NCI-H510A treated with DMSO at 0.1 percent for 48 hours (cell line): ENCODE measurements around the gene FN3K.
A peak's percentile ranks its signal among the peaks of the same experiment; 100 is the strongest.

Experiments used
- DNase-seq: peaks from one replicate; lab custom pipeline; 2025; lab: John Stamatoyannopoulos, UW

FN3K gene

DNA sequence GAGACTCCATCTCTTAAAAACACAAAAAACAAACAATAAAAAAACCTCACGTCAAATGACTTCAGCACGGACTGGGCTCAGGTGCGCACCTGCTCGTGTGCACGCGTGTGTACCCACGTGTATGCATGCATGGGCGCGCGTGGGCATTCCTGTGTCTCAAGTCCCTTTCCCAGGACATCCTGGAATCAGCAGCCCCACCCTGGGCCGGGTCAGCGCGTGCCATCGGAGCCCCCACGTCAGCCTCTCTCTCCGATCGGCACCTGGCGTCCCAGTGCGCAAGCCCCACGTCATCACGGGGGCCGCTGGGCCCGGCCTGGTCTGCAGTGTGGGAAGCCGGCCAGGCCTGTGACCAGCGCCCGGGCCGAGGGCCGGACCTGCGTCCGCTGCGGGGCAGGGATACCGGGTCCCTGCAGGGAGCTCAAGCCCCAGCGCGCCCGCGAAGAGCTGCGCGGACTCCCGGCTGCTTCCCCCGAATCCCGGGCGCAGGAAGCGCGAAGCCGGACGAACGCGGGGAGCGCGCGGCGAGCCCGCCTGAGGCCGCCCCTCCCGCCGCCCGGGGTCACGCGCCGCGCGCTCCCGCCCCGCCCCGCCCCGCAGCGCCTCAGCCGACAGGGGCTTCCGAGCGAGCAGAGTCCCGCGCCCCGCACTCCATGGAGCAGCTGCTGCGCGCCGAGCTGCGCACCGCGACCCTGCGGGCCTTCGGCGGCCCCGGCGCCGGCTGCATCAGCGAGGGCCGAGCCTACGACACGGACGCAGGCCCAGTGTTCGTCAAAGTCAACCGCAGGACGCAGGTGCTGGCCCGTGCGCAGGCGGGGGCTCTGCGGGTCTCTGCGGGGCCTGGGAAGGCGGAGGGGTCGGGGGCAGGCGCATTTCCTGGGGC lies at the start of gene FN3K:
FN3K (plus strand) TSS at position 629 of the 880 bp plus-strand sequence; CDS start at position 651, 22 bp downstream.
- peak; percentile 32 for DNase-seq

DNA sequence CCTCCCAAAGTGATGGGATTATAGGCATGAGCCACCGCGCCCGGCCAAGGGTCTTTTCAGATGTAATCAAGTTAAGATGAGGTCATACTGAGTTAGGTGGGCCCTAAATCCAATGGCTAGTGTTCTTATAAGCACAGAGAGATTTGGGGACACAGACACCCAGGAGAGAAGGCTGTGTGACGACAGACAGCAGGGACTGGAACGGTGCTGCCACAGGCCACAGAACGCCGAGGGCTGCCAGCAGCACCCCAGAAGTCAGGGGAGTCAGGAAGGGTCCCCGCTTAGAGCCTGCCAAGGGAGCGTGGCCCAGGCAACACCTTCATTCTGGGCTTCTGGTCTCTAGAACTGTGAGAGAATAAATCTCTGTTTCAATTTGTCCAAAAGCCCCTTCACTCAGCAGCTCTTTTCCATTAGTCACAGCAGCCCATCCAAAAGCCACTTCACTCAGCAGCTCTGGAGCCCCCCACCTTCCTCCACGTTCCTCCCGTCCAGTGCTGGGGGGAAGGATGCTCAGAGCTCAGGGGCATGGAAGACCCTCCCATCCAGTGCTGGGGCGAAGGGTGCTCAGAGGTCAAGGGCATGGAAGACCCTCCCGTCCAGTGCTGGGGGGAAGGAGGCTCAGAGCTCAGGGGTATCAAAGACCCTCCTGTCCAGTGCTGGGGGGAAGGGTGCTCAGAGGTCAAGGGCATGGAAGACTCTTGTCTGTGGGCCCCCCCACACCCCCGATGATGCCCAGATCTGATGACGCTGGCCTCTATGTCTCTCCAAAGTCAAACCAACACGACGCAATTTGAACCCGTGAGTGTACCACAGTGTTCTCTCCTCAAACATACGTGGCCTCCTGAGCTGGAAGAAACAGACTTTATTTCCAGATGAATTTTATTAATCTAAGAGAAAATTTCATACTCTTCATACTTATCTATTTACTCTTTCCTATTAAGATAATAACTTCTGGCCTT lies 48.8 kb upstream of the FN3K start:
- DNase-seq = no peak

DNA sequence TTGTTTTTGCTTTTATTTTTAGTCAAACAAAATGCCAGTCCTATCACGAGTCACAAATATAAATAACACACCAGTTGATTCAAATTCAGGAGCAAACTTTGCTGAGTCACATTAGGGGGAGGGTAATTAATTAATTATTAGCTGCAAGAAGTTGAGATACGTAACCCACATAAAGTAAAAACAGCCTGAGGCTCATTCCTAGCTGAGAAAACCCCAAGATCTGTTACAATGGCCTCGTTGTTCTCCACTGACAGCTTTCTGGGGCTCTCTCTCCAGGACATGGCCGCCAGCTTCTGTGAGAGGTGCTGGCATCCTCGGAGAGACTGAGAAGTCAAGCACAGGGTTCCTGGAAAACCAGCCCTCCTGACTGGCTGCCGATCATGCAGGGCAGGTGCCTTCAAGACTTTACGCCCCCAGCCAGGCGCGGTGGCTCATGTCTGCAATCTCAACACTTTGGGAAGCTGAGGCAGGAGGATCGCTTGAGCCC lies 48.0 kb upstream of the FN3K start:
- no peak for DNase-seq

DNA sequence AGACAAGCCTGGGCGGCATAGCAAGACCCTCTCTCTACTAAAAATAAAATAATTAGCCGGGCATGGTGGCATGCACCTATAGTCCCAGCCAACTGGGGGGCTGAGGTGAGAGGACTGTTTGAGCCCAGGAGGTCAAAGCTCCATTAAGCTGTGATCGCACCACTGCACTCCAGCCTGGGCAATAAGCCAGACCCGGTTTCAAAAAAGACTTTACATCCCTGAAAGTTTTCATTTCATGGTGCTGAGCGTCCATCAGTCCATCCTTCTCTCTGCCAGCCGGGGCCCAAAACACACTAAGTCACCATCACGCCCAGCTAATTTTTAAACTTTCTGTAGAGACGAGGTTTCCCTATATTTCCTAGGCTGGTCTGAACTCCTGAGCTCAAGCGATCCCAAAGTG lies 47.5 kb upstream of the FN3K start:
- no peak for DNase-seq

DNA sequence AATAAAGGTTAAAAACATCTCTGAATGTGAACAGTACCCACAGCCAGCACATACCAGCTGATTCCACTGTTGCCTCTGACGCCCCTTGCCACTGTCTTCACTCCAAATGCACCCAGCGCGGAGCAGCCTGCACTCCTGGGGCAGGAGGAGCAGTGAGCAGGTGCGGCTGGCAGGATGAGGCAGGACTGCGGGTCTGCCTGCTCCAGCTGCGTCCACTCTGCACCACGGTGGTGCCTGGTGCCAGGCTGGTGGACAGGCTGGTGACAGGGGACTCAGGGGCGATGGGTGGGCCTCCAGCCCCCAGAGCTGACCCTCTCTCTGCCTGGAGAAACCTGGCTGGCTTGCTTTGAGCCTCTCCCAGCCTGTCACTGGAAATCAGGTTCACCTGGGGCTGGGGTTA lies 46.3 kb upstream of the FN3K start:
- DNase-seq = no peak

DNA sequence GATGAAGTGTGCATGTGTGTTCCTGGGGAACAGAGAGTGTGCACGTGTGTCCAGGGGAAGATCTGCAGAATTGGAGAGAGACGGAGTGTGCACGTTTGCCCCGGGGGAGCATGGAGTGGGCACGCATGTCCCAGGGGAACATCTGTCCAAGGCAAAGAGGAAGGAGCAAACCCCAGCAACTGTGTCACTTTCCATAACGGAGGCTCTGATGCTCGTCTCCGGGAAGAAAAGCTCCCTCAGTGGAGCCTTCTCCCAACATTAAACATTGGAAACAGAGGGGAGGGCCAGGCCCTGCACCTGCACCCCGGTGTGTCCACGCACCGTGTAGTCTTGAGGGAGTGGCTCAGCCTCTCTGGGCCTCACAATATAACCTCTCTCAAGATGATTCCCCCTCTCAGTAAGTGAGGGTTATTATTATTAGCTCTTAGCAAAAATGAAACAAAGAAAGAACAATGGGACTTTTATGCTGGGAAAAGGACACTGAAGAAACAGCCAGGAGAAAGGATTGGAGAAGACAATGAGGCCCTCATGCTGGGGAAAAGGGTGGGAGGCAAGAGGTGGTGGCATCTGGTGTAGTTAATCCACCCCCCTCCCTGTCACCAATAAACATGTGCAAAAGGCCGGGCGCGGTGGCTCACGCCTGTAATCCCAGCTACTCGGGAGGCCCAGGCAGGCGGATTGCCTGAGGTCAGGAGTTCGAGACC lies 44.5 kb upstream of the FN3K start:
- DNase-seq = no peak

DNA sequence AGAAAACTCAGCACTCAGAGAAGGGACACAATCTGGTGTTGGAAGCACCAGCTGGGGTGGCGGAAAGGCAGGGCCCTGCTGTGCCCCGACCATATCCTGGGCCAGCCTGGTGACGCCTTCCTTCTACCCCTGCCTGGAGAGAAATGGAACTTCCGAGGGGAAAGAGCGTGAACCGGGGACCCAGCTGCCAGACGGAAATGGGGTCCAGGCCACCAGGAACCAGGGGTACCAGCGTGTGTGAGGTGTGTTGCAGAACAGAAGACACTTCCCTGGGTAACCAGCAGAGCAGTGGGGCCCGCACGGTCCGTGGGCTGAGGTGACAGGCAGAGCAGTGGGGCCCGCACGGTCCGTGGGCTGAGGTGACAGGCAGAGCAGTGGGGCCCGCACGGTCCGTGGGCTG lies 43.7 kb upstream of the FN3K start:
- no peak for DNase-seq

DNA sequence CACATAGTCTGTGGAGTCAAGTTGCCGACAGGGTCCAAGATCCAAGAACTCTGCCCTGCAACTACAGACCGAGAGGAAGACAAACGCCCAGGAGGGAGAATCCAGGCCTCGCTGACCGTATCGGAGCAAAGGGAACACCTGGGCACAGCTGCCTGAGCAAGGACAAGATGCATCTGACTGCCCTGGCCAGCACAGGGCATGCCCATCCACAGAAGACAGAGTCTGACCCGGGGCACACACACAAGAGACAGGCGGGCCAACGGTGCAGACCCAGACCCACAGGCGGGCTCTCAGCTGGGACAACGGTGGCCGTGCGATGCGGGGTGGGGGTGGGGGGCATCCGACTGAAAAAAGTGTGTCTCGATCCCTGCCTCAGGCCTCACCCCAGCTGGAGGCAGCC lies 43.1 kb upstream of the FN3K start:
- DNase-seq = no peak

DNA sequence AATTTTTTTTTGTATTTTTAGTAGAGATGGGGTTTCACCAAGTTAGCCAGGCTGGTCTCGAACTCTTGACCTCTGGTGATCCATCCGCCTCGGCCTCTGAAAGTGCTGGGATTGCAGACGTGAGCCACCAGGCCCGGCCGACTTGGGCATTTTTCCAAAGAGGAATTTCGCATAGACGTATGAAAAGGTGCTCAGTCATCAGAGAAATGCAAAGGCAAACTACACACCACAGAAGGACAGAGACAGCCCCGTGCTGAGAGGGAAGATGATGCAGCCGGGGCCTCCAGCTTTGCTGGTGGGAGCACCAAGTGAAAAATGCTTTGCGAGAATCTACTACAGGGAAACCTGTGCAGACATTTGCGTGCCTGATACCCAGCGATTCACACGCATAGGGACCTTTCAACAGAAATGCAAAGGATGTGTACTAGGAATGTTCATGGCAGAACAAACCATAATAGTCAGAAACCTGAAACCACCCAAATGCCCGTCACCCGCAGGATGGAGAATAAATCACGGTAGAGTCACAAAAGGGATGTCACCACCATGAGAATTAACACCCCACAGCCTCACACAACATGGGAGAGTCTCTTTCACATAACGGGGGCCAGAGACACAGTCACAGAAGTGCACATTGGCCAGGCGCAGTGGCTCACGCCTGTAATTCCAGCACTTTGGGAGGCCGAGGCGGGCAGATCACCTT lies 42.1 kb upstream of the FN3K start:
- no peak for DNase-seq

DNA sequence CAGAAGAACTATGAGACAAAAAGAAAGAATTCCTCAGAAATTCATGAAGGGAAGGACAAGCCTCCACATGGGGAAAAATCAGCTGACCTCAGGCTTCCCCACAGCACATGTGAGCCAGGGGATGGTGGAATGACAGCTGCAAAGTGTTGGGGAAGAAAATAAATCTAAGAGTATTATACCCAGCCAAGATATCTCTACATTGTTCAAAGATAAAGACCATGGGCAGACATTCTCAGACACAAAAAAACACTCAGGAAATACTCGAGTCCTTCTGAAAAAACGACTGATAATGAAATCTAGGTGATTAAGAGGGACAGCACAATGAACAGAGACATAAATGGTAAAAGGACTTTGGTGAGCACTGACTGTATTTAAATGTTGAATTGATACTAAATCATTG lies 40.8 kb upstream of the FN3K start:
- DNase-seq = no peak

DNA sequence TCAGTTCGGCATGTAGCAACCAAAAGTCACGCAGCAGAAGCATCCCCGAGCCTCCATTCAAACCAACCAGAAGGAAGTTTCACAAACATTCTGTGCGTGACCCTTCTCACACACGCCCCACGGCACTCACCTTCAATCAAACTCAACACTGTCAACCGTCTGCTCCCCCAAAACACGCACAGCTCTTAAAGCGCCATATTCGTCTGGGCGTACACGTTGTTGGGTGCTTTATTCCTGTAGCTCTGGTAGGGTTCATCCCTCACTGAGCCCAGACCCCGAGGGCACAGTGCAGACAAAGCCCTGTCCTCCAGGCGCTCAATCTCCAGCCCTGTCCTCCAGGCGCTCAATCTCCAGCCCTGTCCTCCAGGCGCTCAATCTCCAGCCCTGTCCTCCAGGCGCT lies 39.2 kb upstream of the FN3K start:
- no peak for DNase-seq

DNA sequence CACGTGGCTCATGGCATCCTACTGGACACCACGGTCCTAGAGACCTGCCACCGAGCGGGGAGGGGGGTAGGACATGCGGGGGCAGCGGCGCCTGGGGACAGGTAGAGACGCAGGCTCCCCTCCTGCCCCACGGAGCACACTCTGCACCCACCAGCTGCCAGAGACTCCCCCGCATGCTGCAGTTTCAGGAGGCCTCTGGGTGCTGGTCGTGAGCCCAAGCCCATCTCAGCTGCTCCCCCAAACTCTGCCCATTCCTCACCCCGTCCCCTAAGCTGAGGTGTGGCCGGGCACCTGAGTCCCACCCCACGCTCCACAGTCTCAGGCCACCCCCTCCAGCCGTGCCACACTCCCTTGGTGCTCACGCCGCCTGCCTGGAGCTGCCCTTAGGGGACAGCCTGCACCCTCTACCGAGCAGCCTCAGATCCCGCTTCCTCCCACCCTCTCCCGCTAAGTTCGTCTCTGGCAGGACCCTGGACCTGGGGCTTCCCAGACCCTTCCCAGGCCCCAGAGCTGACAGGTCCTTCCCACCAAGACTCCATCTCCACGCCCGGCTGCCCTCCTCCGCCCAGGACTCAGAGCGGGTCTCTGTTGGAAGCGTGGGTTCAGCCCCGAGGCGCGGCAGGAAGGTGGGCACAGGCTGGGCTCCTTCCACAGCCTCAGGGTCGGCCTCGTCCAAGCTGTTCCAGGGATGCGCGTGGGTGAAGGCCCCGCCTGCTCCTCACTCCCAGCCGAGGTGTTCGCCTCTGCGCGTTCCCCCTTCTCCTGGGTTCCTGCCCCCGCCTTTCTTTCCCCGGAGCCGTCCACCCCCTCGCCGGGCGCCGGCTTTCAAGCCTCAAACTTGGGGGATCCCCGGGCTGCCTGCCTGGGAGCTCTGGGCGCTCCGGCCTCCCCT lies 38.3 kb upstream of the FN3K start:
- DNase-seq = no peak

DNA sequence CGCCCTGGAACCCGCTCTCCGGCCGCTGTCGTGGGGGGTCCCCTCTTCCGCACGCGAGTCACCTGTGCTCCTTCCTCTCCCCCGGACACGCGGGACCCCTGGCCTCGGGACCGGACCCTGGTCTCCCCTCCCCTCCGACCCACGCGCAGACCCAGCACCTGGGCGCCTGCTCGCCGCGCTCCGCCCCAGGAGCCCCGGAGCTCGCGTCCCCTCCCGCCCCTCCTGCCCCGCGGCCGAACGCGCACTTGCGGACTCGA lies 37.7 kb upstream of the FN3K start:
- no peak for DNase-seq

DNA sequence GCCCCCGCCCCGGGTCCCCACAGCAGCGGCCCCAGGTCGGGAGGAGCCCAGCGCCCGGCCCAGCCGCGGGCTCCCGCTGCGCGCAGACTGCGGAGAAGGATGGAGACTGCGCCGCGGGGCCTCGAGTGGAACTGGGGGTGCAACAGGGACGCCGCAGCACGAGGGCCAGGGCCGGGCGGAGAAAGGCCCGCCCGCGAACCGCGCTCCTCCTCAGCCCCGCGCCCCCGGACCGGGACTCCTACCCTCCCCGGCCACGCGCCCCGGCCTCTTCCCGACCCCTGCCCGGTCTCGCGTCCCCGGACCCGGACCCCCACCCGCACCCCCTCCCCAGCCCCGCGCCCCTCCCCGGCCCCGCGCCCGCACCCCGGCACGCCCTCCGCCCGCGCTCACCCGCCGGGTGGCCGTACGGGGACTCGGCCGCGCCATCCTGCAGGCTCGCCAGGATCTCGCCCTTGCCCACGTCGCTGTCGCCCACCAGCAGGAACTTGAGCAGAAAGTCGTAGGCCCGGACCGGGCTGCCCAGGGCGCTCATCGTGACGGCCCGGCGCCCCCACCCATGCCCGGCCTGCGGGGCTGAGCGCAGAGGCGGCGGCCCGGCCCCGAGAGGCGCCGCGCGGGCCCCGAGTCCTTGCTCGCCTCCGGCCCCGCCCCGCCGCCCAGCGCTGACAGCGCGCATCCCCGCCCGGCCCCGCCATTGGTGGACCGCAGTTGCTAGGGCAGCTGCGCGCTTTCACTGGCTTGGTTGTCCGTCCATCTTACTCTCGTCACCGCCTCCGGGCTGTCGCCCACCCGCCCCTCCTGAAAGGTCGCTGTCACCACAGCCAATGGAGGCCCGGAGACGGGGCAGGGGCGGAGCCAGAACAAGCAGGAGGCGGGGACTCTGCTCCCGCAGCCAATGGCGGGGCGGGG lies 37.1 kb upstream of the FN3K start, which contains the start of gene RAB40B:
RAB40B (minus strand) TSS at position 634 of the 909 bp plus-strand sequence; CDS start at position 532, 102 bp downstream.
- peak; percentile 90 for DNase-seq

DNA sequence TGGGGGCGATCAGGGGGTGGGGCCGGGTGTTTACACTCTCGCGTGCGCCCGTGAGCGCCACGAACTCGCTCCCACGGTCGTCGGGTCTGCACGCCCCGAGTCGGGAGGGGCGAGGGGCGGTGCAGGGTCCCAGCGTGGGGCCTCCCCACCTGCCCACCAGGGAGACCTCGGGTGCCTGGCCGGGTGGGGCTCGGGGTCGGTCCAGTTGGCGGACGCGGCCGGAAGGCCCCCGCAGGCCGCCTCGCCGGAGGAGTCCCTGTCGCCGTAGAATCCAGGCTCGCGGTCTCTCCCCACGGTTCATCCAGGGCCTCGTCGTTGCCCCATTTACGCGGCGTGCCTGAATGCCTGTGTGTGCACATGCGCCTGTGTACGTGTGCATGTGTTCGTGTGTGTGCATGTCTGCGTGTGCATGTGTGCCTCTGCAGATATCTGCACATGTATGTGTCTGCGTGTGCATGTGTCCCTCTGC lies 36.4 kb upstream of the FN3K start:
- DNase-seq = no peak

DNA sequence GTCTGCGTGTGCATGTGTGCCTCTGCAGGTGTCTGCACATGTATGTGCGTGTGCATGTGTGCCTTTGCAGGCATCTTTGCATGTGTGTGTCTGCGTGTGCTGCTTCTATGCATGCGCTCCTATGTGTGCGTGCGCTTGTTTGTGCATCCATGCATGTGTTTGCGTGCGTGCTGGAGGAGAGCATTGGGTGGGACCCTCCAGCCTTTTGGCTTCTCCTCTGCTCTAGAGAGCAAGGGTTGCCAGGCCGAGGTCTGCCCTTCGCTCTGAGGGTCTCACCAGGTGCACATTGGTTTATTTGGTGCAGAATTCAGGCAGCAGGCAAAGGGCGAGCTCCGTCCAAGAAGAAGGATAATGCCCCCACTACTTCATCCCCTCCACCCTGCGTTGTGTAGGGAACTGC lies 35.9 kb upstream of the FN3K start:
- no peak for DNase-seq

DNA sequence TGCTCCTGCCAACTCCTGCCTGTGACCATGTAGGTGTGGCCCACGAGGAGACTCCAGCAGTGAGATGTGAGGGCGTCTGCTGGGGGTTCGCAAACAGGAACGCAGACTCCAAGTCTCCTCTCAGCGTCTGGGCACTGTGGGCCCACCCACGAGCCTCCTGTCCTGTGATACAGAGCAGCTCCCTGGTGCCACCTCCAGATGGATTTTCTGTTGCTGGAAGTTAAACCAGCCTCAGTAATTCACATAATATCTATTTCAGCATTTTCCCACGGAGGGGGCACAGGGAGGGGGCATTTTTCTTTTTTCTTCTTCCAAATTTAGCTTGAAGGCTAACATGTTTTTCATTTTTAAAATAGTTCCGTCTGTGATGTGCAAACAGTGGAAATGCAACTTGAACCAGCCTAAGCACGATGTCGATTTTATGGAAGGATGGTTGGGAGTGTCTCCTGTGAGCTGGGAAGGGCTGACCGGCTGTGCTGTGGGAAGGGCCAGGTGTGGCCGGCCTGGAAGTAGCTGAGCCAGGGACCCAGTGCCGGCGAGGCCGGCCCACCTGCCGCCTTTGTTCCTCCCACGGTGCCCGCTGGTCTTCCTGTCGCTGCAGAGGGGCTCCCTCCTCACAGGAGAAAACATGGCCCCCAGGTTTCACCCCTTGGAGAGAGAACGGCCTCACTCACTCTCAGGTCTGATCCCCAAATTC lies 33.0 kb upstream of the FN3K start:
- DNase-seq = no peak

DNA sequence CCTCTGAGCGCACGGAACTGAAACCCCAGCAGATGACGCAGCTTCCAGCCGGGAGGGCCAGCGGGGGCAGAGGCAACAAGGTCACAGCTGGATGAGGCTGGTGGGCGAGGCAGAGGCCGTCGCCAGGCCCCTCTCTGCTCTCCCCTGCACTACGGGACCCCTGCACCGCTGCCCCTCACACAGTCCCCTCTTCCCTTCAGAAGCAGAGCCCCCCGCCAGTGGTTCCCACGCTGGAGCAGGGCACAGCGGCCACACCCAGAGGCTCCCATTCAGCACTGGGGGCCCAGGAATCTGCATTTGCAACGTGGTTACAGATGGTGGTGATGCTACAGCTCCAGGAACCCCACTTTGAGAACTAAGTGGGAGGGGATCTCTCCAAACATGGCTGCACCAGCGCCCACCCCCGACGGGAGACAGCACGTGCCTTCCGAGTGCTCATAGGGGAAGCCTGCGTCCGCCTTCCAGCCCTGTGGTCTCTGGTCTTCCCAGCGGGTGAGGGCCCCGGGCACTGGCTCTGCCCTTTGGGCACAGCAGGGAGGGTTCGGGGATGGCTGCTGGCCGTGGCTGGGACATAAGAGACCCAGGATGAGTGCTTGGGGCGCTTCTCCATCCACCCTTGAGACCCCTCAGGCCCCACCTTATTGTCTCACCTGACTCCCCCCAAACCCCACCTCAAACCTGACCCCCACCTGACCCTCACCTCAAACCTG lies 32.2 kb upstream of the FN3K start:
- no peak for DNase-seq
